IPS-NIHi7 (cell line): Measurements from ENCODE around the gene KRTAP10-4.
"Not testable (repeated sequence)": the region's sequence is repeated elsewhere in the genome, so short reads cannot be mapped to it uniquely, and the experiment has no call there.

Source experiments
- DNase-seq: peaks from one replicate; pipeline ENCODE4 v3.0.0; 2012; ENCODE audit warnings: mixed read lengths; ENCODE audit errors: extremely low spot score

The KRTAP10-4 gene, protein sequence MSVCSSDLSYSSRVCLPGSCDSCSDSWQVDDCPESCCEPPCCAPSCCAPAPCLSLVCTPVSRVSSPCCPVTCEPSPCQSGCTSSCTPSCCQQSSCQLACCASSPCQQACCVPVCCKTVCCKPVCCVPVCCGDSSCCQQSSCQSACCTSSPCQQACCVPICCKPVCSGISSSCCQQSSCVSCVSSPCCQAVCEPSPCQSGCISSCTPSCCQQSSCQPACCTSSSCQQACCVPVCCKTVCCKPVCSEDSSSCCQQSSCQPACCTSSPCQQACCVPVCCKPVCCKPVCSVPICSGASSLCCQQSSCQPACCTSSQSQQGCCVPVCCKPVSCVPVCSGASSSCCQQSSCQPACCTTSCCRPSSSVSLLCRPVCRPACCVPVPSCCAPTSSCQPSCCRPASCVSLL

GRCh38 chr21:44573630-44574456, at the start of gene KRTAP10-4:
Gene KRTAP10-4, plus strand, starts transcription at chr21:44573729. Its CDS starts 30 bp downstream, at chr21:44573759.
- not testable (repeated sequence) for DNase-seq

DNA sequence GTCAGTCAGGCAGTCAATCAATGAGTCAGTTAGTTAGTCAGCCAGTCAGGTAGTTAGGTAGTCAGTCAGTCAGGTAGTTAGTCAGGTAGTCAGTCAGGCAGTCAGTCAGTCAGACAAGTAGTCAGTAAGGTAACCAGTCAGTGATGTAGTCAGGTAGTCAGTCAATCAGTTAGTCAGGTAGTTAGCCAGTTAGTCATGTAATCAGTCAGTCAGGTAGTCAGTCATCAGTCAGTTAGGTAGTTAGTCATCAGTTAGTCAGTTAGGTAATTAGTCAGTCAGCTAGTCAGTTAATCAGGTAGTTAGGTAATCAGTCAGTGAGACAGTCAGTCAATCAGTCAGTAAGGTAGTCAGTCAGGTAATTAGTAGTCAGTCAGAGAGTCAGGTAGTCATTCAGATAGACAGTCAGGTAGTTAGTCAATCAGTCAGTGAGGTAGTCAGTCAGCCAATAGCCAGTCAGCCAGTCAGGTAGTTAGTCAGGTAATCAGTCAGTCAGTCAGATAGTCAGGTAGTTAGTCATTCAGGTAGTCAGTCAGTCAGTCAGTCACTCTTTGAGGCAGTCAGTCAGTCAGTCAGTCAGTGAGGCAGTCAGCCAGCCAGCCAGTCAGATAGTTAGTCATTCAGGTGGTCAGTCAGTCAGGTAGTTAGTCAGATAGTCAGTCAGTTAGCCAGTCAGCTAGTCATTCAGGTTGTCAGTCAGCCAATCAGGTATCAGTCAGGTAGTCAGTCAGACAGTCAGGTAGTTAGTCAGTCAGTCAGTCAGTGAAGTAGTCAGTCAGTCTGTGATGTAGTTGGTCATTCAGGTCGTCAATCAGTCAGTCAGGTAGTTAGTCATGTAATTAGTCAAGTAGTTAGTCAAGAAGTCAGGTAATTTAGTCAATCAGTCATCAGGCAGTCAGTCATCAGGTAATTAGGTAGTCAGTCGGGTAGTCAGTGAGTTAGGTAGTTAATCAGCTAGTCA, 48.8 kb upstream of the KRTAP10-4 start:
- no peak for DNase-seq

GRCh38 chr21:44525391-44526095, 48.0 kb upstream of the KRTAP10-4 start:
- DNase-seq, result no peak

- DNase-seq, result no peak
These were observed 47.2 kb upstream of the KRTAP10-4 start for GRCh38 chr21:44526096-44526997.

DNA sequence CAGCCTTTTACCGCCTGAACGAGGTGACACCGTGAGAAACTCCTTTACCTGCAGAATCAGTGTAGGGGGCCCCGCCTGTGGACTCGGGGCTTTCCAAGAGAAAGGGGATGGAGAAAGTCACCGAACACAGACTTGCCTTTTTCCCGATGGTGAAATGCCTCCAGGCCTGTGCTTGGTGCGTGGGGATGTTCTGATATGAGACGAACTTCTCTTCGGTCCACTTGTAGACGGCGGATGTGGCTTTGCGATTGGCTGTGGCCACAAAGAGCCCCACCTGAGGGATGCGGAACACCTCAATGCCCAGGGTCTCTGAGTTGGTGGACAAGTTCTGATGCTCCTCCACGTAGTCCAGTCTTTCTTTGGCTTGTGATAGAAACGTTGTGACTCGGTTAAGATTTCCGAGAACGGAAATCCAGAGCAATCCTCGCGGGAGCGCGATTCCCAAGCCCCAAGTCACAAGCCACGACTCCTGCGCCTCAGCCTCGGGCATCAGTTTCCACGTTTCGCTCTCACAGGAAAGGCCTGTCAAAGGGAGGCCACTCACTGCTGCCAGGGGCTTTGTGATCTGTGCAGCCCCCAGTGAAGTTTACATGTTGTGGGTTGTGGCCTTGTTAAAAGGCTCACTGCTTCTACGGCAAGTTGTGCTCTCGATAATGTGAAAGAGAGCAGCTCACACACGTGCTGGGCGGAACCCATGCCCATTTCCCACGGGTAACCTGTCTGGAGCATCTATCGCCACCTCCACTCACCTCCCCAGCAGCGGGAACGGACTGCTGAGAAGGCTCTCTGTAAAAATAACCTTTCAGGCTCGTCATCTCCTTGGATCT, 46.2 kb upstream of the KRTAP10-4 start:
- no peak for DNase-seq

DNA sequence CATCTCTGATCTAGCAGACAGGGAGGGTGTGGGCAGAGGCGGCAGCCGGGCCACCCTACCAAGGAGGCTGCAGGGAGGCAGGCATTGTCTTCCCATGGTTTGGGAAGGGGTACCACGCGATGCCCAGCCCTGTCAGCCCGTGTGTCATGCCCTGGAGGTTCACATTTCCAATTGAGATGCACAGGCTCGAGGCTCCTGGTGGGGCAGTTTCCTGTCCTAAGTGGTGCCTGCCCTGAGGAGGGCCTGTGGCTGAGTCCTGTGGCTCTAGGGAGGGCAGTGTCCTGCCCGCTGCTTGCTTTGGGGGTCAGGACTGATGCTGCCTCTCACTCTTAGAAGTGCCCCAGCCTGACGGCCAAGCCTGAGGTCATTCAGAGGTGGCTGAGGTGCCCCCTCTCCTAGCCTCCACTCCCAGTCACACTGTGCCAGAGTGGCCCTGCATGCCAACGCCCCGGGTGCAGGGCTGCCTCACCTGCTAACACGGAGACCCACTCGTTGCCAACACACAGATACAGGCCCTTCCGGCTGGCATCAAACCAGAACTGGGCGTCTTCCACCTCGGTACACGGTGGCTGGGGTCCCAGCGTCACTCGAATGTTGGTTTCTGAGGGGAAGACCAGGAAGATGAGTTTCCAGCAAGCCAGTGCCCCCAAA, 45.4 kb upstream of the KRTAP10-4 start:
- DNase-seq, result no peak

- no peak for DNase-seq
These were observed 44.9 kb upstream of the KRTAP10-4 start for GRCh38 chr21:44528634-44528995.

DNA sequence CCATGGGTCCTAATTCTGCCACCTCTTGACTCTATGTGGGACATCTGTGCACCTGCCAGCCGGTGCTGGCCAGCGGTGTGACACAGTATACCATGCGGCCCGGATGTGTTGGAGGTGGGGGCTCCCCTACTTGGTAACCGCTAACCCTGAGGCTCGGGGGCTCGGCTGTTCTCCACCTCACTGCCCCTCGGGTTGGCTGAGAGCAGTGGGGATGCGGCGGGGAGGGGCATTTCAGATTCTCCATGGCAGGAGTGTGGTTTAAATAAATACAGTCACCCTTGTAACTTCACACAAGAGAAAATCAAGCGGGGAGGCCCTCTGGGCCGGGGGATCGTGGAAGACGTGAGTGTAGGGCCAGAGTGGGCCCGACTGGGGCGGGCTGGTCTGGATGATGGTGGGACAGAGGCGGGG, 44.5 kb upstream of the KRTAP10-4 start:
- DNase-seq, result no peak

- DNase-seq, result no peak
These were observed 43.9 kb upstream of the KRTAP10-4 start for GRCh38 chr21:44529503-44530125.

DNA sequence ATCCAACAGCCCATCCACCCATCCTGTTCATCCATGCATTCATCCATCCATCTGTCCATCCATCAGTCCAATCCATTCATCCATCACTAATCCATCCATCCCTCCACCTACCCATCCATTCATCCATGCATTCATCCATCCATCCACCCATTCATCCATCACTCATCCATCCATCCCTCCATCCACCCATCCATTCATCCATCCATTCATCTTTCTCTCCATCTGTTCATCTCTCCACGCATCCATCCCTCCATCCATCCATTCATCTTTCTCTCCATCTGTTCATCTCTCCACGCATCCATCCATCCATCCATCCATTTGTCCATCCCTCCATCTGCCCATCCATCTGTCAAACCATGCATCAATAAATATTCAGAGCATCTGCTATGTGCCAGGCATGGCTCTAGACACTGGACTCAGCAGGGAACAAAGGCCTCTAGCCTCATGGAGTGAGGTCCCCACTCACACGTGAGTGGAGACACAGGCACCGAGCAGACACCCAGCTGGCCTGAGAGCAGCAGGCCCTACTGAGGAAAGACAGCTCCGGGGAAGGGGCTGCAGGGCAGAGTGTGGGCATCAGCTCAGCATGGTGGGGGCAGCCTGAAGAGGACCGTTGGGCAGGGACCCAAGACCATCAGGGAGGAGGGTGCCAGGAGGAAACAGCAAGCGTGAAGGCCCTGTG, 43.2 kb upstream of the KRTAP10-4 start:
- DNase-seq, result no peak

DNA sequence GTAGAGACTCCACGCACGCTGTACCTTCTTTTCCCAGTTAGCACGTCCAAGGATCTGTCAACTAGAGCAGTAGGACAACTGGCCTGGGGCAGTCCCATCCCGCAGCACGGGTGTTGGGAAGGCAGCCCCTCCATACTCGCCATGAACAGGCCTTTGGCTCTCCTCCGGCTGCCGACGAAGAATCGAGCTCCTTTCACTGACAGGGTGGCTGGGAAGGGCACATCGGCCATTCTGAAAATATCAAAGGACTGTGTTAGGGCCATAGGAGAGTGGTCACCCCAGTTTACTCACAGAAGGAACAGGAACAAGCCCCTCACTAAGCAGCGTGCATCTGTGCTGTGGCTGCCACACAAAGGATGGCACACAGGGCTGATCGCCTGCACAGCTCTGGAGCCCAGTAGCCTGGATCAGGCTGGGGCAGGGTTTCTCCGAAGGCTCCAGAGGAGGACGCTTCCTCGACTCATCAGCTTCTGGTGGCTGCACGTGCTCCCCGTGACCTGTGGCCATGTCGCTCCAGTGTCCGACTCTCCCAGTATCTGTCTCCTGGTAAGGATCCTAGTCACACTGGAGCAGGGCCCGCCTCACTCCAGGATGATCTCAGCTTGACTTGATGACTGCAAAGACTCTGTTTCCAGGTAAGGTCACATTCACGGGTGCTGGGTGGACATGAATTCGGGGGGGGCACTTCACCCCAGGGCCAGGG, 42.5 kb upstream of the KRTAP10-4 start:
- DNase-seq, result no peak

GRCh38 chr21:44531606-44532564, 41.6 kb upstream of the KRTAP10-4 start:
- no peak for DNase-seq

GRCh38 chr21:44532712-44533111, 40.8 kb upstream of the KRTAP10-4 start:
- DNase-seq, result no peak

- no peak for DNase-seq
These were observed 40.2 kb upstream of the KRTAP10-4 start for GRCh38 chr21:44533121-44533890.
